22Rv1 (cell line): ENCODE measurements around the gene RNF43.

Experiments
- CTCF ChIP-seq: fragments of 450-650 bp; IDR thresholded peaks from 2 replicates; pipeline ENCODE4 v1.5.1; 2017; ENCODE audit warnings: mild to moderate bottlenecking
- ZFX ChIP-seq: fragments of 450-650 bp; IDR thresholded peaks from 2 replicates; pipeline ENCODE4 v1.6.1; 2017; ENCODE audit warnings: antibody characterized with exemption, borderline replicate concordance

- TF ChIP-seq CTCF (no peak), ZFX (no peak)
Observed at GRCh38 chr17:58409432-58409831, 7.9 kb downstream of the RNF43 start.
